ENCODE measurements around the gene CCL20.

GRCh38 chr2:227788561-227789018 is 25.1 kb upstream of the CCL20 start:
- no peak for TF ChIP-seq ZNF423 (CRISPR knock-in tag; IDR thresholded peaks at IDR 0.05)
- no peak for TF ChIP-seq ZNF416 (CRISPR knock-in tag; IDR thresholded peaks at IDR 0.05)
- no peak for TF ChIP-seq PRDM15 (CRISPR knock-in tag; IDR thresholded peaks at IDR 0.05)

Data from WTC11 (cell line).